ENCODE measurements around the gene RNASE11. TPM values are rescaled to one million over a fixed set of nuclear protein-coding genes. Genes with fewer than 3 reads are reported as not detected.
A peak's percentile ranks its signal among the peaks of the same experiment; 100 is the strongest.

Gene RNASE11
- total RNA-seq, 1 experiment from 2014 or later: not detected

GRCh38 chr14:20548414-20549158 is 39.2 kb downstream of the RNASE11 start:
- intact Hi-C loops (cut with micrococcal nuclease; ENCODE audit: unreplicated experiment): loop anchor here (5.0 to 10.0 kb wide), 2 partner anchors 134 kb away; partner anchors contain the start of genes RNASE4 and TEP1
- no peaks in the 10 kb centered on the region for H3K27me3 ChIP-seq (replicated peaks; ENCODE audit: control insufficient read depth, insufficient read depth, low read length)
- Mint-ChIP-seq H3K4me3 (ENCODE audit: unreplicated experiment) (no peak overlapping the region), H3K27ac (ENCODE audit: unreplicated experiment) (no peak overlapping the region), H3K36me3 (ENCODE audit: insufficient read depth, unreplicated experiment) (no peaks in the 10 kb centered on the region), H3K27me3 (ENCODE audit: insufficient read depth, unreplicated experiment) (no peaks in the 10 kb centered on the region), H3K4me1 (ENCODE audit: low read depth, unreplicated experiment) (peaks cover 15% of the 10 kb centered on the region), H3K9me3 (ENCODE audit: unreplicated experiment) (no peaks in the 10 kb centered on the region)
- H3K4me3 ChIP-seq (ENCODE audit: low read depth, low read length): no peak overlapping the region
- no peak for DNase-seq
- ChIA-PET POLR2A (no interaction called here), CTCF (no interaction called here)
- TF ChIP-seq CTCF (IDR thresholded peaks at IDR 0.05; ENCODE audit: insufficient read depth in 1 of 2, low read depth in 1 of 2, low read length in 1 of 2, severe bottlenecking in 1 of 2, unreplicated experiment in 1 of 2): no peak
- H3K36me3 ChIP-seq (ENCODE audit: control insufficient read depth, insufficient read depth, low read length): no peaks in the 10 kb centered on the region
- no peaks in the 10 kb centered on the region for H3K9me3 ChIP-seq
- no TSS peak for BruUV-seq (replicated peaks)
- peaks cover 14% of the 10 kb centered on the region for H3K4me1 ChIP-seq

GRCh38 chr14:20546877-20547276 is 40.9 kb downstream of the RNASE11 start:
- Histone ChIP-seq H3K36me3 (ENCODE audit: control insufficient read depth, insufficient read depth, low read length) (no peaks in the 10 kb centered on the region), H3K4me1 (peaks cover 14% of the 10 kb centered on the region), H3K9me3 (no peaks in the 10 kb centered on the region), H3K4me3 (ENCODE audit: low read depth, low read length) (no peak overlapping the region), H3K27me3 (replicated peaks; ENCODE audit: control insufficient read depth, insufficient read depth, low read length) (no peaks in the 10 kb centered on the region)
- POLR2A ChIA-PET: interaction anchor here (0.9 to 1.2 kb wide), 2 partner anchors 77 to 86 kb away, joined by 3 to 4 read pairs; partner anchors contain the start of gene PIP4P1
- no TSS peak for BruUV-seq (replicated peaks)
- DNase-seq: peak; percentile 78 to 81
- H3K4me3 Mint-ChIP-seq (ENCODE audit: unreplicated experiment): peak overlapping the region; percentile 46
- TF ChIP-seq CTCF (IDR thresholded peaks at IDR 0.05; ENCODE audit: insufficient read depth in 1 of 2, low read depth in 1 of 2, low read length in 1 of 2, severe bottlenecking in 1 of 2, unreplicated experiment in 1 of 2): no peak
- H3K36me3 Mint-ChIP-seq (ENCODE audit: insufficient read depth, unreplicated experiment): no peaks in the 10 kb centered on the region
- H3K4me1 Mint-ChIP-seq (ENCODE audit: low read depth, unreplicated experiment): peaks cover 15% of the 10 kb centered on the region
- CTCF ChIA-PET: interaction anchor here (0.6 to 0.8 kb wide), 4 partner anchors 66 to 183 kb away, joined by 3 to 10 read pairs (median 4); partner anchors contain the start of gene PIP4P1
- H3K9me3 Mint-ChIP-seq (ENCODE audit: unreplicated experiment): no peaks in the 10 kb centered on the region
- intact Hi-C loops (cut with micrococcal nuclease; ENCODE audit: unreplicated experiment): loop anchor here (5.0 to 10.0 kb wide), 2 partner anchors 132 to 135 kb away; partner anchors contain the start of genes RNASE4 and TEP1
- H3K27me3 Mint-ChIP-seq (ENCODE audit: insufficient read depth, unreplicated experiment): no peaks in the 10 kb centered on the region
- peak overlapping the region; percentile 57 for H3K27ac Mint-ChIP-seq (ENCODE audit: unreplicated experiment)

GRCh38 chr14:20539906-20540305 is 47.9 kb downstream of the RNASE11 start:
- Histone ChIP-seq H3K27me3 (replicated peaks; ENCODE audit: control insufficient read depth, insufficient read depth, low read length) (no peaks in the 10 kb centered on the region), H3K36me3 (ENCODE audit: control insufficient read depth, insufficient read depth, low read length) (no peaks in the 10 kb centered on the region), H3K4me3 (ENCODE audit: low read depth, low read length) (no peak overlapping the region), H3K9me3 (no peaks in the 10 kb centered on the region), H3K4me1 (no peaks in the 10 kb centered on the region)
- no peaks in the 10 kb centered on the region for H3K4me1 Mint-ChIP-seq (ENCODE audit: low read depth, unreplicated experiment)
- H3K9me3 Mint-ChIP-seq (ENCODE audit: unreplicated experiment): no peaks in the 10 kb centered on the region
- no peak for DNase-seq
- TF ChIP-seq CTCF (IDR thresholded peaks at IDR 0.05; ENCODE audit: insufficient read depth in 1 of 2, low read depth in 1 of 2, low read length in 1 of 2, severe bottlenecking in 1 of 2, unreplicated experiment in 1 of 2): no peak
- intact Hi-C loops (cut with micrococcal nuclease; ENCODE audit: unreplicated experiment): loop anchor here (10.0 kb wide), 1 partner anchor 125 kb away; the partner anchor contains the start of gene TEP1
- no TSS peak for BruUV-seq (replicated peaks)
- H3K27me3 Mint-ChIP-seq (ENCODE audit: insufficient read depth, unreplicated experiment): peaks cover 2% of the 10 kb centered on the region
- no peaks in the 10 kb centered on the region for H3K36me3 Mint-ChIP-seq (ENCODE audit: insufficient read depth, unreplicated experiment)
- POLR2A ChIA-PET: no interaction called here
- H3K27ac Mint-ChIP-seq (ENCODE audit: unreplicated experiment): no peak overlapping the region
- CTCF ChIA-PET: no interaction called here
- H3K4me3 Mint-ChIP-seq (ENCODE audit: unreplicated experiment): no peak overlapping the region

Other genes starting within 250 kb of the RNASE11 start
- gene PARP2, start 244.4 kb downstream of the RNASE11 start, total RNA-seq (2022): 41.1 and 49.4 TPM in 2 replicates
- 18.8 and 23.2 TPM in 2 replicates for gene TEP1, start 174.5 kb downstream of the RNASE11 start, total RNA-seq (2022)
- not detected in 2 replicates for gene KLHL33, start 151.8 kb downstream of the RNASE11 start, total RNA-seq (2022)
- 63.1 and 64.3 TPM in 2 replicates for gene OSGEP, start 133.2 kb downstream of the RNASE11 start, total RNA-seq (2022)
- gene APEX1, start 132.8 kb downstream of the RNASE11 start, total RNA-seq (2022): 176 and 185 TPM in 2 replicates
- gene PIP4P1, start 126.6 kb downstream of the RNASE11 start, total RNA-seq (2022): 39.6 and 46.2 TPM in 2 replicates
- 59.1 and 67.2 TPM in 2 replicates for gene PNP, start 118.6 kb downstream of the RNASE11 start, total RNA-seq (2022)
- gene RNASE10, start 82.5 kb downstream of the RNASE11 start, total RNA-seq (2022): 0.28 TPM in 1 of 2 replicates, not detected in the other
- gene RNASE9, start 27.0 kb downstream of the RNASE11 start, total RNA-seq (2022): not detected in 2 replicates
- not detected in 2 replicates for gene RNASE12, start 3.4 kb upstream of the RNASE11 start, total RNA-seq (2022)
- gene OR6S1, start 53.7 kb upstream of the RNASE11 start, total RNA-seq (2022): not detected in 2 replicates
- gene RNASE4, start 96.6 kb upstream of the RNASE11 start, total RNA-seq (2022): 8.8 and 9.2 TPM in 2 replicates
- 23.6 and 24.7 TPM in 2 replicates for gene ANG, start 100.8 kb upstream of the RNASE11 start, total RNA-seq (2022)
- not detected in 2 replicates for gene EDDM3A, start 157.9 kb upstream of the RNASE11 start, total RNA-seq (2022)
- not detected in 2 replicates for gene EDDM3B, start 180.4 kb upstream of the RNASE11 start, total RNA-seq (2022)
- gene RNASE6, start 193.3 kb upstream of the RNASE11 start, total RNA-seq (2022): not detected in 2 replicates
- gene RNASE1, start 214.8 kb upstream of the RNASE11 start, total RNA-seq (2022): 1.2 and 1.5 TPM in 2 replicates

Measured in Caco-2 (cell line).